Tibial nerve (tissue), 4 donors: ENCODE measurements around the gene TTLL8. TPM values are rescaled to one million over a fixed set of nuclear protein-coding genes. Genes with fewer than 3 reads are reported as not detected.

Experiments
- DNase-seq, 2 donors: peaks; one replicate each; pipeline ENCODE4 v3.0.0-alpha.2; 2019; ENCODE audit warnings: low spot score in 2 of 2
- H3K27ac ChIP-seq, 4 donors: fragments of 200-600 bp; sonication (generic) in 3 of 4; one replicate each; pipeline ENCODE4 v1.5.1; 2017 to 2019; ENCODE audit warnings: mild to moderate bottlenecking in 1 of 4
- H3K27me3 ChIP-seq, 2 donors: fragments of 200-600 bp; sonication (generic) in 1 of 2; one replicate each; pipeline versions ENCODE4 v1.5.1 to v1.6.0; 2017 to 2019
- H3K36me3 ChIP-seq, 3 donors: fragments of 200-600 bp; sonication (generic); one replicate each; pipeline ENCODE4 v1.5.1; 2018 to 2019
- H3K4me1 ChIP-seq, 4 donors: fragments of 200-600 bp; sonication (generic) in 3 of 4; one replicate each; pipeline ENCODE4 v1.5.1; 2017 to 2019
- H3K4me3 ChIP-seq, 4 donors: fragments of 200-600 bp; sonication (generic) in 3 of 4; one replicate each; pipeline ENCODE4 v1.5.1; 2017 to 2019; ENCODE audit warnings: mild to moderate bottlenecking in 1 of 4, moderate library complexity in 1 of 4
- H3K9me3 ChIP-seq, 4 donors: fragments of 200-600 bp; sonication (generic) in 3 of 4; one replicate each; pipeline ENCODE4 v1.5.1; 2017 to 2019
- EP300 ChIP-seq, 2 donors: sonication (generic); formaldehyde crosslinking; IDR thresholded peaks; one replicate each; pipeline ENCODE4 v1.6.1; 2017; ENCODE audit warnings: antibody characterized with exemption in 2 of 2, mild to moderate bottlenecking in 1 of 2
- POLR2A ChIP-seq, 2 donors: fragments of 450-650 bp; IDR thresholded peaks; one replicate each; pipeline ENCODE4 v1.6.1; 2017; ENCODE audit warnings: antibody characterized with exemption in 2 of 2, mild to moderate bottlenecking in 2 of 2, moderate library complexity in 2 of 2
- WGBS, 2 donors: methylation state at CpG; one replicate each; pipeline ENCODE4 v1.1.5; 2018; 5-methylcytosine and 5-hydroxymethylcytosine counted together
- total RNA-seq, 4 donors: library from RNA; depleted of rRNA; stranded (reverse); fragments of >200 nt; gene quantifications; one replicate each; pipeline ENCODE4 v1.1.0, GENCODE V29; 2016
- TF ChIP-seq, protein P1 (sequence below), 5 experiments: fragments of 200-600 bp in 3 of 5; fragments of 450-650 bp in 2 of 5; sonication (generic) in 3 of 5; IDR thresholded peaks; one replicate each; pipeline ENCODE4 v1.5.1; 2016 to 2019; ENCODE audit warnings: antibody characterized with exemption in 5 of 5, mild to moderate bottlenecking in 3 of 5, moderate library complexity in 2 of 5

Gene TTLL8
- total RNA-seq, 4 donors from 2014 or later = not detected

GRCh38 chr22:50072167-50072555 is 14.1 kb upstream of the TTLL8 start:
- no peak overlapping the region for H3K27ac ChIP-seq
- 89 to 90% methylated on average over 6 to 8 of the region's 9 CpGs for WGBS, 2 donors
- no peaks in the 10 kb centered on the region for H3K9me3 ChIP-seq
- H3K27me3 ChIP-seq = peaks cover 0 to 7% of the 10 kb centered on the region in 2 donors
- no peaks in the 10 kb centered on the region for H3K36me3 ChIP-seq
- H3K4me1 ChIP-seq = no peaks in the 10 kb centered on the region
- no peak for DNase-seq
- no peak overlapping the region for H3K4me3 ChIP-seq
- no peak for TF ChIP-seq POLR2A (IDR thresholded peaks at IDR 0.05)
- TF ChIP-seq EP300 (IDR thresholded peaks at IDR 0.05) = no peak
- TF ChIP-seq, protein P1, sequence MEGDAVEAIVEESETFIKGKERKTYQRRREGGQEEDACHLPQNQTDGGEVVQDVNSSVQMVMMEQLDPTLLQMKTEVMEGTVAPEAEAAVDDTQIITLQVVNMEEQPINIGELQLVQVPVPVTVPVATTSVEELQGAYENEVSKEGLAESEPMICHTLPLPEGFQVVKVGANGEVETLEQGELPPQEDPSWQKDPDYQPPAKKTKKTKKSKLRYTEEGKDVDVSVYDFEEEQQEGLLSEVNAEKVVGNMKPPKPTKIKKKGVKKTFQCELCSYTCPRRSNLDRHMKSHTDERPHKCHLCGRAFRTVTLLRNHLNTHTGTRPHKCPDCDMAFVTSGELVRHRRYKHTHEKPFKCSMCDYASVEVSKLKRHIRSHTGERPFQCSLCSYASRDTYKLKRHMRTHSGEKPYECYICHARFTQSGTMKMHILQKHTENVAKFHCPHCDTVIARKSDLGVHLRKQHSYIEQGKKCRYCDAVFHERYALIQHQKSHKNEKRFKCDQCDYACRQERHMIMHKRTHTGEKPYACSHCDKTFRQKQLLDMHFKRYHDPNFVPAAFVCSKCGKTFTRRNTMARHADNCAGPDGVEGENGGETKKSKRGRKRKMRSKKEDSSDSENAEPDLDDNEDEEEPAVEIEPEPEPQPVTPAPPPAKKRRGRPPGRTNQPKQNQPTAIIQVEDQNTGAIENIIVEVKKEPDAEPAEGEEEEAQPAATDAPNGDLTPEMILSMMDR (IDR thresholded peaks at IDR 0.05) = no peak

DNA sequence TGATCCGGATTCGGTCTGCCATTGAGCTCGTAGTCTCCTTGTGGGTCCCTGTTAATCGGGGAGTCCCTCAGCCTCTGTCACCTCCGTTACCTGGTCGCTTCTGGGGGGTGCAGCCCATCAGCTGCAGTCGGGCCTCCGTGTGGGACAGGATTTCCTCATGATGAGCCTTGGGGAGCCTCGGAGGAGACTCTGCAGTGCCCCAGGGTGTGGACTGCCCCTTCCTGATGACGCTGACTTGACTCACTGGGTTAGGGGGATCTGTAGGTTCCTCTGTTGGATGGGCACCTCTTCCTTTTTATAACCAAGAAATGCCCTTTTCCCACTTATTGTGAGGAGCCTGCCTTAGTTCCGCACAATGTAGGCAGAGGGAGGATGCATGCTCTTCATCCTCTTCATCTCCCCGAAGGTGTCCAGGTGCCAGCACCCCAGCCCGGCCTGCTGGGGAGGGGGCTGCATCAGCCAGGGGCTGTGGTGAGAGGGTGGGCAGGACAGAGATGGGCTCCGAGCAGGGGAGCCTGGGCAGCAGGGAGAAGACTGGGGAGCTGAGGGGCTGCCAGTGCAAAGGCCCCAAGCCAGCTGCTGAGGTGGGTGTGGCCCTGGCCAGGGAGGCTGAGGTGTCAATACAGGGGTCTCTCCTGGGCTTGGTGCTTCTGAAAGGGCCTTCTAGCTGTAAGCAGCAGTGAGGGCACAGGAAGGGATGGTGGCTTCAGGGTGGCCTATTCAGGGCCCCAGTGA is 13.5 kb upstream of the TTLL8 start:
- no peak overlapping the region for H3K27ac ChIP-seq
- no peak for DNase-seq
- no peaks in the 10 kb centered on the region for H3K9me3 ChIP-seq
- H3K4me1 ChIP-seq = no peaks in the 10 kb centered on the region
- WGBS, 2 donors = 87 to 88% methylated on average over 14 of the region's 14 CpGs
- no peak overlapping the region for H3K4me3 ChIP-seq
- peaks cover 0 to 7% of the 10 kb centered on the region in 2 donors for H3K27me3 ChIP-seq
- H3K36me3 ChIP-seq = no peaks in the 10 kb centered on the region
- TF ChIP-seq, protein P1 (IDR thresholded peaks at IDR 0.05) = no peak
- TF ChIP-seq POLR2A (IDR thresholded peaks at IDR 0.05) (no peak), EP300 (IDR thresholded peaks at IDR 0.05) (no peak)

DNA sequence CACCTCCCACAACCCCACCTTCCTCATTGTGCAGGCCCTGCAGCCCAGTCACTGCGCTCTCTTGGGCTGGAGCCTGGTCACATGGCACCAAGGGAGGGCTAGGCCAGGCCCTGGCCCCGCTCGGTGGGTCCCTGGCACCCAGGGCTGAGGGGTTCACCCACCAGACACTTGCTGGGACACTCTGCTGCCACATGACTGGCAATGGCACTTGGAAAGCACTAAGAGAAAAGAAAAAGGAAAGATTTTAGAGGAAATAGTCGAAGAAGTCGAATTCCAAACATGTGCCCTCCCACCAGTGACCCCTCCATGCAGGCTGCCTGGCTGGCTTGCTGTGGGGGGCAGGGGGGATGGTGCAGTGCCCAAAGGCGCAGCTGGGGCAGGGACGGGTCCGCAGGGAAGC is 12.3 kb upstream of the TTLL8 start:
- no peaks in the 10 kb centered on the region for H3K4me1 ChIP-seq
- peaks cover 0 to 9% of the 10 kb centered on the region in 2 donors for H3K27me3 ChIP-seq
- TF ChIP-seq, protein P1 (IDR thresholded peaks at IDR 0.05) = no peak
- TF ChIP-seq EP300 (IDR thresholded peaks at IDR 0.05) (no peak), POLR2A (IDR thresholded peaks at IDR 0.05) (no peak)
- DNase-seq = no peak
- no peak overlapping the region for H3K27ac ChIP-seq
- H3K4me3 ChIP-seq = no peak overlapping the region
- WGBS, 2 donors = 62 to 73% methylated on average over 8 of the region's 8 CpGs
- H3K36me3 ChIP-seq = no peaks in the 10 kb centered on the region
- H3K9me3 ChIP-seq = no peaks in the 10 kb centered on the region

DNA sequence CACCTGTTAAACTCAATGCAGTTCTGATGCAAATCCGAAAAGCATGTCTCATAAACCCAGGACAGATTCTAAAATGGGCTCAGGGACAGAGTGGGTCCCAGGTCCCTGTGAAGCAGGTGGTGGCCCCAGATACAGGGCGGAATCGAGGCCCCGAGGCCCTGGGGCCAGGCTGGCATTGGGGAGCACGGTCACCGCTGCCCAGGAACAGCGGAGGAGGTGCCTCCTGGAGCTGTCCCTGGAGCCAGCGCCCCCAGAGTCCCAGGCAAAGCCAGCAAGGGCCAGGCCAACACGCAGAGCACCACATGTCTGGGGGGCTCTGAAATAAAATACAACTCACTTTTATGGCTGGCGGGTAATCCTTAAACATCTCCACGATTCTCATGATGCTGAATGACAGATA is 10.0 kb upstream of the TTLL8 start:
- WGBS, 2 donors = 77 to 82% methylated on average over 5 to 11 of the region's 11 CpGs

DNA sequence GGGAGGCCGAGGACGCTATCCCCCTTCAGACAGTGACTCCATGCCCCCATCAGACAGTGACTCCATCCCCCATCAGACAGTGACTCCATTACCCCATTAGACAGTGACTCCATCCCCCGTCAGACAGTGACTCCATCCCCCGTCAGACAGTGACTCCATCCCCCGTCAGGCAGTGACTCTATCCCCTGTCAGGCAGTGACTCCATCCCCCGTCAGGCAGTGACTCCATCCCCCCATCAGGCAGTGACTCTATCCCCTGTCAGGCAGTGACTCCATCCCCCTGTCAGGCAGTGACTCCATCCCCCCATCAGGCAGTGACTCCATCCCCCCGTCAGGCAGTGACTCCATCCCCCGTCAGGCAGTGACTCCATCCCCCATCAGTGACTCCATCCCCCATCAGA is 9.1 kb upstream of the TTLL8 start:
- H3K27me3 ChIP-seq = peaks cover 0 to 12% of the 10 kb centered on the region in 2 donors
- WGBS, 2 donors = 73 to 78% methylated on average over 6 to 7 of the region's 8 CpGs
- H3K4me3 ChIP-seq = no peak overlapping the region
- no peak for DNase-seq
- no peak overlapping the region for H3K27ac ChIP-seq
- no peaks in the 10 kb centered on the region for H3K4me1 ChIP-seq
- H3K9me3 ChIP-seq = no peaks in the 10 kb centered on the region
- H3K36me3 ChIP-seq = no peaks in the 10 kb centered on the region
- TF ChIP-seq, protein P1 (IDR thresholded peaks at IDR 0.05) = no peak
- TF ChIP-seq EP300 (IDR thresholded peaks at IDR 0.05) (no peak), POLR2A (IDR thresholded peaks at IDR 0.05) (no peak)

More for the DNA sequence above, 10.0 kb upstream of the TTLL8 start:
- TF ChIP-seq POLR2A (IDR thresholded peaks at IDR 0.05) (no peak), EP300 (IDR thresholded peaks at IDR 0.05) (no peak)
- TF ChIP-seq, protein P1 (IDR thresholded peaks at IDR 0.05) = no peak
- H3K4me1 ChIP-seq = no peaks in the 10 kb centered on the region
- DNase-seq = no peak
- H3K4me3 ChIP-seq = no peak overlapping the region
- no peaks in the 10 kb centered on the region for H3K9me3 ChIP-seq
- peaks cover 0 to 12% of the 10 kb centered on the region in 2 donors for H3K27me3 ChIP-seq
- no peaks in the 10 kb centered on the region for H3K36me3 ChIP-seq
- H3K27ac ChIP-seq = no peak overlapping the region
